Measurements from ENCODE around the gene SURF6.
"Not testable (repeated sequence)": the region's sequence is repeated elsewhere in the genome, so short reads cannot be mapped to it uniquely, and the experiment has no call there.

SURF6 gene

GRCh38 chr9:133322701-133323100, 13.3 kb downstream of the SURF6 start:
- no peak for DNase-seq (ENCODE audit: low spot score)
- no peak for TF ChIP-seq CTCF (IDR thresholded peaks at IDR 0.05; ENCODE audit: extremely low read depth, missing control alignments)

GRCh38 chr9:133321411-133321935, 14.5 kb downstream of the SURF6 start:
- no peak for DNase-seq (ENCODE audit: low spot score)

GRCh38 chr9:133320421-133320881, 15.5 kb downstream of the SURF6 start:
- no peak for TF ChIP-seq CTCF (IDR thresholded peaks at IDR 0.05; ENCODE audit: extremely low read depth, missing control alignments)
- no peak for DNase-seq (ENCODE audit: low spot score)

More at GRCh38 chr9:133321411-133321935, 14.5 kb downstream of the SURF6 start:
- no peak for TF ChIP-seq CTCF (IDR thresholded peaks at IDR 0.05; ENCODE audit: extremely low read depth, missing control alignments)

GRCh38 chr9:133317551-133317950, 18.4 kb downstream of the SURF6 start:
- not testable (repeated sequence) for DNase-seq (ENCODE audit: low spot score)

- no peak for DNase-seq (ENCODE audit: low spot score)
- TF ChIP-seq CTCF (IDR thresholded peaks at IDR 0.05; ENCODE audit: extremely low read depth, missing control alignments): no peak
These were observed 20.0 kb downstream of the SURF6 start for GRCh38 chr9:133315997-133316396.

GRCh38 chr9:133309608-133310007, 26.4 kb downstream of the SURF6 start:
- TF ChIP-seq CTCF (IDR thresholded peaks at IDR 0.05; ENCODE audit: extremely low read depth, missing control alignments): no peak

GRCh38 chr9:133307301-133307700, 28.7 kb downstream of the SURF6 start:
- TF ChIP-seq CTCF (IDR thresholded peaks at IDR 0.05; ENCODE audit: extremely low read depth, missing control alignments): no peak
- no peak for DNase-seq (ENCODE audit: low spot score)

More at GRCh38 chr9:133309608-133310007, 26.4 kb downstream of the SURF6 start:
- no peak for DNase-seq (ENCODE audit: low spot score)
